HepG2 (cell line): ENCODE results near the gene ATP2C2. TPM values are rescaled to one million over a fixed set of nuclear protein-coding genes. Genes with fewer than 3 reads are reported as not detected.
A peak's percentile ranks its signal among the peaks of the same experiment; 100 is the strongest.

Source experiments
- ATAC-seq: fragments of 200-7000 bp; cut with Tn5 transposase; 3 replicates; pipeline ENCODE4 v1.9.1; 2020; ENCODE audit warnings: mild to moderate bottlenecking, moderate library complexity
- BruUV-seq: library from RNA; stranded (reverse); fragments of 400-500 nt; replicated peaks from 2 replicates; lab custom pipeline; 2021; lab: Mats Ljungman, UMichigan
- CTCF ChIA-PET: fragments of 300-600 bp; formaldehyde crosslinking; extraction: SDS; loops from one replicate; lab custom pipeline; 2021; ENCODE audit warnings: low total read pairs, inconsistent platforms, low intra/inter-chr PET ratio; lab: Yijun Ruan, JAX
- POLR2A ChIA-PET: fragments of 350-600 bp; sonication (Branson Sonifier 250); formaldehyde crosslinking; loops from one replicate; lab custom pipeline; 2020; ENCODE audit warnings: antibody characterized with exemption, inconsistent platforms; lab: Yijun Ruan, JAX
- DNase-seq: peaks from one replicate; pipeline ENCODE4 v3.0.0-alpha.2; 2015; ENCODE audit warnings: low spot score
- FAIRE-seq: peaks from 3 replicates; lab custom pipeline; 2011; peaks lifted over from hg19 to GRCh38; lab: Jason Lieb, UNC
- H2AFZ ChIP-seq: one replicate; pipeline ENCODE4 v1.6.1; 2011; ENCODE audit warnings: low read length, inconsistent platforms
- H3K27ac ChIP-seq: fragments of 300-600 bp; 3 replicates; pipeline ENCODE4 v1.8.0; 2011; ENCODE audit warnings: mixed run types, mild to moderate bottlenecking, mixed read lengths, low read length, inconsistent platforms; ENCODE audit not compliant: insufficient read depth; ENCODE audit errors: extremely low read length
- H3K27me3 ChIP-seq, 2 experiments: fragments of 200-600 bp in 1 of 2; 2 replicates in 1 of 2; 3 replicates in 1 of 2; pipeline versions ENCODE4 v1.6.0 to v1.8.0; 2011; ENCODE audit warnings: low read length in 2 of 2, mild to moderate bottlenecking in 2 of 2, moderate library complexity in 2 of 2, inconsistent platforms in 1 of 2; ENCODE audit not compliant: insufficient read depth in 2 of 2, control insufficient read depth in 1 of 2
- H3K36me3 ChIP-seq, 2 experiments: fragments of 200-600 bp in 1 of 2; replicated peaks in 1 of 2; 2 replicates in 1 of 2; 3 replicates in 1 of 2; pipeline versions ENCODE4 v1.5.1 to v1.8.0; 2011; ENCODE audit warnings: low read length in 2 of 2, inconsistent platforms in 1 of 2; ENCODE audit not compliant: insufficient read depth in 2 of 2, control insufficient read depth in 1 of 2
- H3K4me1 ChIP-seq: 2 replicates; pipeline ENCODE4 v1.5.1; 2012; ENCODE audit warnings: low read length, inconsistent platforms; ENCODE audit not compliant: insufficient read depth
- H3K4me2 ChIP-seq: 2 replicates; pipeline ENCODE4 v1.6.0; 2011; ENCODE audit warnings: low read depth, low read length, inconsistent platforms
- H3K4me3 ChIP-seq, 3 experiments: fragments of 200-600 bp in 1 of 3; sonication (generic), shearing (Covaris generic) in 1 of 3; replicated peaks in 1 of 3; 2 replicates each; pipeline ENCODE4 v1.5.1; 2011 to 2016; ENCODE audit warnings: low read length in 3 of 3, inconsistent platforms in 2 of 3, low read depth in 2 of 3, mild to moderate bottlenecking in 2 of 3, control low read depth in 1 of 3, mixed read lengths in 1 of 3; ENCODE audit not compliant: insufficient read depth in 1 of 3
- H3K79me2 ChIP-seq: one replicate; pipeline ENCODE4 v1.6.1; 2011; ENCODE audit warnings: low read length, inconsistent platforms; ENCODE audit not compliant: insufficient read depth
- H3K9ac ChIP-seq: 2 replicates; pipeline ENCODE4 v1.6.0; 2011; ENCODE audit warnings: mild to moderate bottlenecking, low read depth, low read length, inconsistent platforms; ENCODE audit not compliant: insufficient read depth
- H3K9me3 ChIP-seq: 2 replicates; pipeline ENCODE4 v1.5.1; 2012; ENCODE audit warnings: mild to moderate bottlenecking, low read length
- H4K20me1 ChIP-seq: 2 replicates; pipeline ENCODE4 v1.6.0; 2011; ENCODE audit warnings: inconsistent platforms, mild to moderate bottlenecking, low read length, moderate library complexity; ENCODE audit not compliant: insufficient read depth
- CHCHD3 ChIP-seq: sonication (generic); formaldehyde crosslinking; IDR thresholded peaks from 2 replicates; pipeline ENCODE4 v1.8.0; 2022; ENCODE audit warnings: mild to moderate bottlenecking, missing genetic modification reagents, moderate library complexity
- NR2F2 ChIP-seq: IDR thresholded peaks from 2 replicates; pipeline ENCODE4 v1.6.1; 2012; ENCODE audit warnings: low read depth, inconsistent platforms, borderline replicate concordance
- PTBP1 ChIP-seq: fragments of 200-400 bp; formaldehyde crosslinking; IDR thresholded peaks from 2 replicates; pipeline ENCODE4 v1.6.1; 2018; ENCODE audit warnings: low read length, low read depth; ENCODE audit not compliant: poor library complexity, severe bottlenecking
- SRY ChIP-seq: sonication (generic); formaldehyde crosslinking; IDR thresholded peaks from 2 replicates; pipeline ENCODE4 v1.8.0; 2022; ENCODE audit warnings: mild to moderate bottlenecking, missing genetic modification reagents
- TERF1 ChIP-seq: sonication (generic); formaldehyde crosslinking; IDR thresholded peaks from 2 replicates; pipeline ENCODE4 v1.8.0; 2022; ENCODE audit warnings: mild to moderate bottlenecking, missing genetic modification reagents, moderate library complexity
- TFDP1 ChIP-seq: IDR thresholded peaks from 2 replicates; pipeline ENCODE4 v1.6.1; 2016; ENCODE audit warnings: missing compliant biosample characterization, missing genetic modification reagents, borderline replicate concordance
- ZBTB8A ChIP-seq: sonication (generic); formaldehyde crosslinking; IDR thresholded peaks from 2 replicates; pipeline ENCODE4 v1.4.0; 2020; ENCODE audit warnings: mild to moderate bottlenecking, low read depth, missing genetic modification reagents, borderline replicate concordance
- ZNF276 ChIP-seq: sonication (generic); formaldehyde crosslinking; IDR thresholded peaks from 2 replicates; pipeline ENCODE4 v1.4.0; 2020; ENCODE audit warnings: mild to moderate bottlenecking, low read depth, missing genetic modification reagents
- ZNF678 ChIP-seq: sonication (generic); formaldehyde crosslinking; IDR thresholded peaks from 2 replicates; pipeline ENCODE4 v1.4.0; 2020; ENCODE audit warnings: mild to moderate bottlenecking, missing genetic modification reagents
- ZNF772 ChIP-seq: sonication (generic); formaldehyde crosslinking; IDR thresholded peaks from 2 replicates; pipeline ENCODE4 v1.5.0; 2020; ENCODE audit warnings: mild to moderate bottlenecking, missing genetic modification reagents
- WGBS: methylation state at CpG from one replicate; pipeline ENCODE4 v1.1.6; 2017; ENCODE audit warnings: low lambda C conversion rate; 5-methylcytosine and 5-hydroxymethylcytosine counted together
- in situ Hi-C: cut with HindIII; loops from 2 replicates; pipeline ENCODE4 v1.10.0; 2017; ENCODE audit warnings: low pct_unique_long_range_greater_than_20kb; ENCODE audit not compliant: extremely low pct_ligation_motif_present
- intact Hi-C: fragments of 100-400 bp; cut with micrococcal nuclease; formaldehyde crosslinking; loops from one replicate; pipeline ENCODE4 v1.10.0; 2022; ENCODE audit not compliant: unreplicated experiment
- polyA plus RNA-seq, 8 experiments: library from polyadenylated mRNA; depleted of rRNA in 3 of 8; stranded (reverse) in 7 of 8; unstranded in 1 of 8; fragments of >200 nt; fragmentation: Illumina TruSeq in 4 of 8; extraction: Trizol in 4 of 8; gene quantifications; 2 replicates each; pipeline versions ENCODE4 v1.2.1 to v1.2.3, GENCODE V29; 2011 to 2016; ENCODE audit warnings: low read depth in 4 of 8, missing spikeins in 1 of 8, mixed read lengths in 1 of 8; ENCODE audit not compliant: insufficient read depth in 1 of 8
- total RNA-seq, 5 experiments: library from RNA; depleted of rRNA; stranded (reverse); fragments of >200 nt; fragmentation: Illumina TruSeq; extraction: Trizol; gene quantifications; 2 replicates each; pipeline ENCODE4 v1.2.3, GENCODE V29; 2016; ENCODE audit warnings: low read depth in 1 of 5
- TF ChIP-seq, protein P1 (sequence below): IDR thresholded peaks from 2 replicates; pipeline ENCODE4 v1.6.1; 2016; ENCODE audit warnings: low read depth, borderline replicate concordance

The ATP2C2 gene
- total and polyA plus RNA-seq, 2 of the 13 experiments (the other 11 are each of a cell fraction or from before 2014, with no cell fraction given), result 0.07 TPM; not detected in 1

- H3K4me1 ChIP-seq, result no peaks in the 10 kb centered on the region
- TF ChIP-seq CHCHD3 (CRISPR knock-in tag) (0 out of 2 replicates have a peak, but pooled peaks have one; percentile 36), ZBTB8A (CRISPR knock-in tag) (no peak)
- TF ChIP-seq, all 625 proteins: peak for 1
- Histone ChIP-seq H3K27ac (no peak overlapping the region), H3K36me3 (no peaks in the 10 kb centered on the region), H3K79me2 (no peaks in the 10 kb centered on the region), H3K9me3 (peaks cover 8% of the 10 kb centered on the region), H3K27me3 (peaks cover 1 to 41% of the 10 kb centered on the region in 2 experiments; a peak in 3 of 5 replicates), H3K9ac (no peak overlapping the region), H4K20me1 (no peaks in the 10 kb centered on the region), H2AFZ (no peak overlapping the region), H3K4me2 (no peak overlapping the region), H3K4me3 (no peak overlapping the region)
- ATAC-seq (no peak), FAIRE-seq (no peak), DNase-seq (no peak)
- WGBS, result 78% methylated on average over 30 of the region's 30 CpGs
- CTCF ChIA-PET, result no interaction called here
- POLR2A ChIA-PET, result no interaction called here
- in situ Hi-C loops (no loop called here), intact Hi-C loops (no loop called here)
- BruUV-seq, result no TSS peak
These were observed 21.9 kb downstream of the ATP2C2 start for GRCh38 chr16:84390131-84390785.

DNA sequence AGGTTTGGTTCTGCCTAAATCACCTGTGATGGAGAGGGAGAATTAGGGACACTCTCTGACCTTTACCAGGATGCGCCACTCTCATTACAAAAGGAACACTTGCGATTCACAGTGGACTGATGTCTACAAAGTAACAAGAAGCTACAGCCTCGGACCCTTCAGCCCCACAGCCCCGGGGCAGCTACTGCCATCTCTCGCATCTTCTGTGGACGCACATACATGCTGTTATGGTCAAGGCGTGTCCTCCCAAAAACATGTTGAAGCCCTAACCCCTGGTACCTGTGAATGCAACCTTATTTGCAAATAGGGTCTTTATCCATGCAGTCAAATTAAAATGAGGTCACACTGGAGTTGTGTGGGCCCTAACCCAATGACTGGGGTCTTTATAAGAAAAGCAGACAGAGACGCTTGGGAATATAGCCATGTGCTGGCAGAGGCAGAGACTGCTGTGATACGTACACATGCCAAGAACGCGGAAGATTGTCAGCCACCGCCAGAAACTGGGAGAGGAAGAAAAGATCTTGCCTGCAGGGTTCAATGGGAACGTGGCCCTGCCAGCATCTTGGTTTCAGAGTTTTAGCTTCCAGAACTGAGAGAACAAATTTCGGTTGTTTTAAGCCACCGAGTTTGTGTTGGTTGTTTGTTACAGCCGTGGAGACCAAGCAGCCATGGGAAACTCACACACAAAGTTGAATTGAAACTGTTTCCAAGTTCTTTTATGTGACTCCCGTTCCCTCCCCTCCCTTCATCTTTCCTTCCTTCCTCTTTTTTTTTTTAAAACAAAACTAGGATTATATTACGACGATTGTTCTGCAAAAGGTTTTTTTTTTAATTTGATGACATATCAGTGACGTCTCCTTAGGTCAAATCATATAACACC lies 23.1 kb downstream of the ATP2C2 start:
- no peaks in the 10 kb centered on the region for H3K36me3 ChIP-seq
- ATAC-seq, result no peak
- no peak overlapping the region for H3K27ac ChIP-seq
- FAIRE-seq, result no peak
- H3K9me3 ChIP-seq, result no peaks in the 10 kb centered on the region
- WGBS, result 57% methylated on average over 20 of the region's 20 CpGs
- peaks cover 1 to 31% of the 10 kb centered on the region in 2 experiments; a peak in 3 of 5 replicates for H3K27me3 ChIP-seq
- no peak overlapping the region for H3K4me2 ChIP-seq
- DNase-seq, result no peak
- H3K4me3 ChIP-seq, result no peak overlapping the region
- no TSS peak for BruUV-seq
- in situ Hi-C loops (no loop called here), intact Hi-C loops (no loop called here)
- no peaks in the 10 kb centered on the region for H3K79me2 ChIP-seq
- ChIA-PET POLR2A (no interaction called here), CTCF (no interaction called here)
- no peak overlapping the region for H2AFZ ChIP-seq
- no peaks in the 10 kb centered on the region for H3K4me1 ChIP-seq
- no peak overlapping the region for H3K9ac ChIP-seq
- H4K20me1 ChIP-seq, result no peaks in the 10 kb centered on the region
- no peak for TF ChIP-seq NR2F2
- TF ChIP-seq, protein P1, sequence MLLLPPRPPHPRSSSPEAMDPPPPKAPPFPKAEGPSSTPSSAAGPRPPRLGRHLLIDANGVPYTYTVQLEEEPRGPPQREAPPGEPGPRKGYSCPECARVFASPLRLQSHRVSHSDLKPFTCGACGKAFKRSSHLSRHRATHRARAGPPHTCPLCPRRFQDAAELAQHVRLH (CRISPR knock-in tag), result no peak
- no peak for TF ChIP-seq TFDP1
- TF ChIP-seq SRY, result no peak
- no peak for TF ChIP-seq ZNF276 (CRISPR knock-in tag)
- no peak for TF ChIP-seq ZNF678 (CRISPR knock-in tag)
- no peak for TF ChIP-seq TERF1 (CRISPR knock-in tag)
- no peak for TF ChIP-seq PTBP1
- TF ChIP-seq ZNF772 (CRISPR knock-in tag), result no peak
